WERI-Rb-1 (cell line): ENCODE measurements around the gene BEST3.

Experiments used
- DNase-seq: peaks from one replicate; pipeline ENCODE4 v3.0.0-alpha.2; 2020
- H3K27ac ChIP-seq: fragments of 250-450 bp; sonication (Bioruptor Pico); 2 replicates; pipeline ENCODE4 v1.5.1; 2020; ENCODE audit warnings: mild to moderate bottlenecking, moderate library complexity
- H3K27me3 ChIP-seq: fragments of 250-450 bp; sonication (Bioruptor Pico); 2 replicates; pipeline ENCODE4 v1.5.1; 2021; ENCODE audit warnings: mild to moderate bottlenecking, low read depth, moderate library complexity; ENCODE audit not compliant: insufficient read depth, severe bottlenecking
- H3K36me3 ChIP-seq: fragments of 250-450 bp; sonication (Bioruptor Pico); 2 replicates; pipeline ENCODE4 v1.5.1; 2020; ENCODE audit warnings: mild to moderate bottlenecking, moderate library complexity
- H3K4me3 ChIP-seq: 2 replicates; pipeline ENCODE4 v1.5.1; 2011; ENCODE audit warnings: low read depth, mild to moderate bottlenecking, control low read depth, low read length
- H3K9me3 ChIP-seq: fragments of 250-450 bp; sonication (Bioruptor Pico); 2 replicates; pipeline ENCODE4 v1.5.1; 2021; ENCODE audit warnings: mild to moderate bottlenecking, moderate library complexity; ENCODE audit not compliant: severe bottlenecking
- TF ChIP-seq, protein P1 (sequence below): IDR thresholded peaks from 2 replicates; pipeline ENCODE4 v1.5.1; 2011; ENCODE audit warnings: low read depth, mild to moderate bottlenecking, control low read depth, inconsistent platforms, low read length

Gene BEST3

GRCh38 chr12:69627501-69627900 is 71.6 kb downstream of the BEST3 start:
- no peak overlapping the region for H3K27ac ChIP-seq
- H3K27me3 ChIP-seq: no peaks in the 10 kb centered on the region
- no peak overlapping the region for H3K4me3 ChIP-seq
- no peaks in the 10 kb centered on the region for H3K9me3 ChIP-seq
- H3K36me3 ChIP-seq: no peaks in the 10 kb centered on the region
- TF ChIP-seq, protein P1, sequence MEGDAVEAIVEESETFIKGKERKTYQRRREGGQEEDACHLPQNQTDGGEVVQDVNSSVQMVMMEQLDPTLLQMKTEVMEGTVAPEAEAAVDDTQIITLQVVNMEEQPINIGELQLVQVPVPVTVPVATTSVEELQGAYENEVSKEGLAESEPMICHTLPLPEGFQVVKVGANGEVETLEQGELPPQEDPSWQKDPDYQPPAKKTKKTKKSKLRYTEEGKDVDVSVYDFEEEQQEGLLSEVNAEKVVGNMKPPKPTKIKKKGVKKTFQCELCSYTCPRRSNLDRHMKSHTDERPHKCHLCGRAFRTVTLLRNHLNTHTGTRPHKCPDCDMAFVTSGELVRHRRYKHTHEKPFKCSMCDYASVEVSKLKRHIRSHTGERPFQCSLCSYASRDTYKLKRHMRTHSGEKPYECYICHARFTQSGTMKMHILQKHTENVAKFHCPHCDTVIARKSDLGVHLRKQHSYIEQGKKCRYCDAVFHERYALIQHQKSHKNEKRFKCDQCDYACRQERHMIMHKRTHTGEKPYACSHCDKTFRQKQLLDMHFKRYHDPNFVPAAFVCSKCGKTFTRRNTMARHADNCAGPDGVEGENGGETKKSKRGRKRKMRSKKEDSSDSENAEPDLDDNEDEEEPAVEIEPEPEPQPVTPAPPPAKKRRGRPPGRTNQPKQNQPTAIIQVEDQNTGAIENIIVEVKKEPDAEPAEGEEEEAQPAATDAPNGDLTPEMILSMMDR: no peak
- no peak for DNase-seq

- Histone ChIP-seq H3K27me3 (no peaks in the 10 kb centered on the region), H3K27ac (no peak overlapping the region), H3K4me3 (no peak overlapping the region), H3K36me3 (no peaks in the 10 kb centered on the region), H3K9me3 (no peaks in the 10 kb centered on the region)
- no peak for DNase-seq
- TF ChIP-seq, protein P1: no peak
These were observed 75.1 kb downstream of the BEST3 start for GRCh38 chr12:69623970-69624369.

- no peaks in the 10 kb centered on the region for H3K27me3 ChIP-seq
- DNase-seq: no peak
- H3K27ac ChIP-seq: no peak overlapping the region
- H3K9me3 ChIP-seq: no peaks in the 10 kb centered on the region
- H3K36me3 ChIP-seq: no peaks in the 10 kb centered on the region
- H3K4me3 ChIP-seq: no peak overlapping the region
- TF ChIP-seq, protein P1: no peak
These were observed 77.6 kb downstream of the BEST3 start for GRCh38 chr12:69621551-69621950.

- DNase-seq: no peak
- TF ChIP-seq, protein P1: no peak
- Histone ChIP-seq H3K27ac (no peak overlapping the region), H3K4me3 (no peak overlapping the region), H3K9me3 (no peaks in the 10 kb centered on the region), H3K36me3 (no peaks in the 10 kb centered on the region), H3K27me3 (no peaks in the 10 kb centered on the region)
These were observed 78.2 kb downstream of the BEST3 start for GRCh38 chr12:69620921-69621320.

DNA sequence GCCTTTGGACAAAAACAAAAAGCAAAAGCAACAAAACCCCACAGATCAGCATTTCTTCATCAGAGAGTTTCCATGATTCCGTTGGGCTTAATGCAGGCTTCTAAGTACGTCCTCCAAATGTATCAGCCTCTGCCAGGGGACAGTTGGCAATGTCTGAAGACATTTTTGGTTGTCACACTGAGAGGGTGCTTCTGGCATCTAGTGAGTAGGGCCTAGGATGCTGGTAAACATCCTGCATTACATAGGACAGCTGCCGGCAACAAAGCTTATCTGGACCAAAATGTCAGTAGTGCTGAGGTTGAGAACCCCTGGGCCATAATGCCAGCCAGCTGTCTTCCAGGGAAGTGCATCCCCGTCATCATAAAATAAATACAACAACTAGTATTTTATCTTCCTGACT is 79.0 kb downstream of the BEST3 start:
- H3K36me3 ChIP-seq: no peaks in the 10 kb centered on the region
- no peaks in the 10 kb centered on the region for H3K27me3 ChIP-seq
- no peaks in the 10 kb centered on the region for H3K9me3 ChIP-seq
- DNase-seq: no peak
- H3K4me3 ChIP-seq: no peak overlapping the region
- no peak overlapping the region for H3K27ac ChIP-seq
- TF ChIP-seq, protein P1: no peak

DNA sequence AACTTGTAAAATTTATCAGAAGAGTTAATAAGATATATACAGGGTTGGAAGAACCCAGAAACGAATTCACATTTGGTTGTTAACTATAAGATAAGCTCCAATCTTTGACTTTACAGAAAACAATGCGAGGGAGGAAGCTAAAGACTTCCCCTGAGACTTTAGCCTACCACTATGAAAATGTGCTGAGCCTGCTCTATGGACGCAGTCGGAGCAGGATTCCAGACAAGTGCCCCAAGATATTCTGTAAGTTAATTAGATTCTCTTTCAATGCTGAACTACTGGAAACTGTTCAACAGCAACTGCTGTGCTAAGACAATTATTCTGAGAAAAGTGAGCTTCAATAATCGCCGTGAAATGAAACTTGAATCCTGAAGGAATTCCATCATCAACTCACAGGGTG is 80.1 kb downstream of the BEST3 start:
- no peak overlapping the region for H3K4me3 ChIP-seq
- no peaks in the 10 kb centered on the region for H3K9me3 ChIP-seq
- no peaks in the 10 kb centered on the region for H3K36me3 ChIP-seq
- H3K27me3 ChIP-seq: no peaks in the 10 kb centered on the region
- DNase-seq: no peak
- H3K27ac ChIP-seq: no peak overlapping the region
- TF ChIP-seq, protein P1: no peak
